Fibroblast of skin of scalp (primary cell): Measurements from ENCODE around the gene TMEM198.
A peak's percentile ranks its signal among the peaks of the same experiment; 100 is the strongest.

Experiments
- DNase-seq: peaks from one replicate; pipeline ENCODE4 v3.0.0-alpha.2; 2013

The TMEM198 gene

GRCh38 chr2:219509780-219510511, 33.9 kb upstream of the TMEM198 start:
- peak; percentile 54 for DNase-seq

GRCh38 chr2:219510512-219511135, 33.2 kb upstream of the TMEM198 start:
- DNase-seq, result no peak

GRCh38 chr2:219511547-219512325, 32.1 kb upstream of the TMEM198 start:
- DNase-seq, result no peak

- no peak for DNase-seq
Observed at GRCh38 chr2:219512524-219513216, 31.2 kb upstream of the TMEM198 start.

- DNase-seq, result no peak
Observed at GRCh38 chr2:219513787-219514186, 30.0 kb upstream of the TMEM198 start.

- DNase-seq, result no peak
Observed at GRCh38 chr2:219514196-219514761, 29.5 kb upstream of the TMEM198 start, which contains the start of gene ASIC4. ASIC4 (plus strand) TSS chr2:219514482; CDS start chr2:219514725, 243 bp downstream.

- DNase-seq, result no peak
Observed at GRCh38 chr2:219514836-219515235, 29.0 kb upstream of the TMEM198 start.

- DNase-seq, result no peak
Observed at GRCh38 chr2:219515874-219516629, 27.8 kb upstream of the TMEM198 start.

GRCh38 chr2:219516888-219517287, 26.9 kb upstream of the TMEM198 start:
- no peak for DNase-seq

GRCh38 chr2:219517954-219518778, 25.7 kb upstream of the TMEM198 start:
- DNase-seq, result no peak

GRCh38 chr2:219519526-219519916, 24.3 kb upstream of the TMEM198 start:
- no peak for DNase-seq

GRCh38 chr2:219520079-219520478, 23.7 kb upstream of the TMEM198 start:
- DNase-seq, result no peak

GRCh38 chr2:219521066-219521880, 22.6 kb upstream of the TMEM198 start:
- peak; percentile 57 for DNase-seq

- peak; percentile 71 for DNase-seq
Observed at GRCh38 chr2:219522111-219523030, 21.5 kb upstream of the TMEM198 start.

- no peak for DNase-seq
Observed at GRCh38 chr2:219523031-219523671, 20.7 kb upstream of the TMEM198 start.

GRCh38 chr2:219524817-219525216, 19.0 kb upstream of the TMEM198 start:
- no peak for DNase-seq

GRCh38 chr2:219525533-219526232, 18.1 kb upstream of the TMEM198 start:
- DNase-seq, result no peak
